Measurements from ENCODE around the gene KLHL1.
A peak's percentile ranks its signal among the peaks of the same experiment; 100 is the strongest.

Gene KLHL1

GRCh38 chr13:69872321-69873047, 235.8 kb downstream of the KLHL1 start:
- POLR2A ChIA-PET, result no interaction called here
- CTCF ChIA-PET, result no interaction called here
- no peak for DNase-seq (ENCODE audit: extremely low spot score)
- no peak for TF ChIP-seq CTCF (IDR thresholded peaks at IDR 0.05; ENCODE audit: control extremely low read depth, extremely low read depth, low read depth, missing control alignments)

- no peak for DNase-seq (ENCODE audit: extremely low spot score)
- CTCF ChIA-PET, result no interaction called here
- TF ChIP-seq CTCF (IDR thresholded peaks at IDR 0.05; ENCODE audit: control extremely low read depth, extremely low read depth, low read depth, missing control alignments), result no peak
- POLR2A ChIA-PET, result no interaction called here
Measured at GRCh38 chr13:69866555-69866954, 241.7 kb downstream of the KLHL1 start.

GRCh38 chr13:69857183-69857821, 250.9 kb downstream of the KLHL1 start:
- DNase-seq (ENCODE audit: extremely low spot score), result peak; percentile 8
- ChIA-PET POLR2A (no interaction called here), CTCF (no interaction called here)
- TF ChIP-seq CTCF (IDR thresholded peaks at IDR 0.05; ENCODE audit: control extremely low read depth, extremely low read depth, low read depth, missing control alignments), result peak; percentile 59

GRCh38 chr13:69856331-69856730, 251.9 kb downstream of the KLHL1 start:
- ChIA-PET POLR2A (no interaction called here), CTCF (interaction anchor here (0.6 to 1.2 kb wide), 3 partner anchors 276 to 319 kb away, joined by 3 read pairs; no protein-coding TSS in a partner anchor)
- DNase-seq (ENCODE audit: extremely low spot score), result no peak
- no peak for TF ChIP-seq CTCF (IDR thresholded peaks at IDR 0.05; ENCODE audit: control extremely low read depth, extremely low read depth, low read depth, missing control alignments)

GRCh38 chr13:69828527-69828926, 279.7 kb downstream of the KLHL1 start:
- no peak for TF ChIP-seq CTCF (IDR thresholded peaks at IDR 0.05; ENCODE audit: control extremely low read depth, extremely low read depth, low read depth, missing control alignments)
- DNase-seq (ENCODE audit: extremely low spot score), result no peak

GRCh38 chr13:69820180-69820579, 288.1 kb downstream of the KLHL1 start:
- POLR2A ChIA-PET, result no interaction called here
- TF ChIP-seq CTCF (IDR thresholded peaks at IDR 0.05; ENCODE audit: control extremely low read depth, extremely low read depth, low read depth, missing control alignments), result no peak
- DNase-seq (ENCODE audit: extremely low spot score), result no peak
- CTCF ChIA-PET, result no interaction called here

More at GRCh38 chr13:69828527-69828926, 279.7 kb downstream of the KLHL1 start:
- ChIA-PET POLR2A (no interaction called here), CTCF (interaction anchor here (1.1 to 1.3 kb wide), 2 partner anchors 9 to 10 kb away, joined by 3 to 4 read pairs; no protein-coding TSS in a partner anchor)

Data from GM10248 (cell line).